HEK293 (cell line): Measurements from ENCODE around the gene DNAH3.

ENCODE experiments used
- CTCF ChIA-PET: fragments of 350-600 bp; formaldehyde crosslinking; extraction: SDS; loops from one replicate; lab custom pipeline; 2021; ENCODE audit warnings: antibody characterized with exemption; lab: Yijun Ruan, JAX
- POLR2A ChIA-PET: fragments of 300-600 bp; formaldehyde crosslinking; extraction: SDS; loops from one replicate; lab custom pipeline; 2020; ENCODE audit warnings: antibody characterized with exemption, inconsistent platforms; lab: Yijun Ruan, JAX
- H3K27ac ChIP-seq: fragments of 200-500 bp; sonication (Bioruptor generic); 2 replicates; pipeline ENCODE4 v1.5.1; 2014; ENCODE audit warnings: low read depth, low read length, control low read depth, inconsistent platforms; ENCODE audit errors: extremely low read depth
- H3K36me3 ChIP-seq, 2 experiments: fragments of 200-500 bp in 1 of 2; sonication (Bioruptor generic) in 1 of 2; 1 replicate in 1 of 2; 2 replicates in 1 of 2; pipeline ENCODE4 v1.5.1; 2014 to 2017; ENCODE audit warnings: inconsistent platforms in 2 of 2, low read length in 2 of 2; ENCODE audit not compliant: control insufficient read depth in 2 of 2, insufficient read depth in 1 of 2
- H3K4me1 ChIP-seq: fragments of 200-500 bp; sonication (Bioruptor generic); 2 replicates; pipeline ENCODE4 v1.5.1; 2014; ENCODE audit warnings: mild to moderate bottlenecking, low read length, inconsistent platforms; ENCODE audit not compliant: control insufficient read depth, insufficient read depth
- H3K4me3 ChIP-seq: 2 replicates; pipeline ENCODE4 v1.5.1; 2011; ENCODE audit warnings: low read depth, mild to moderate bottlenecking, control low read depth, low read length, moderate library complexity
- H3K9me3 ChIP-seq: fragments of 200-500 bp; sonication (Bioruptor generic); 2 replicates; pipeline ENCODE4 v1.5.1; 2014; ENCODE audit warnings: low read depth, low read length, inconsistent platforms; ENCODE audit not compliant: control insufficient read depth, insufficient read depth
- GLI2 ChIP-seq: fragments of 450-650 bp; formaldehyde crosslinking; IDR thresholded peaks from 2 replicates; pipeline ENCODE4; 2017; ENCODE audit warnings: missing biosample characterization, missing genetic modification characterization, low read depth, borderline replicate concordance
- GLI4 ChIP-seq: fragments of 450-650 bp; formaldehyde crosslinking; IDR thresholded peaks from 2 replicates; pipeline ENCODE4 v1.5.1; 2016; ENCODE audit warnings: missing biosample characterization, missing genetic modification characterization
- MYNN ChIP-seq: fragments of 450-650 bp; formaldehyde crosslinking; IDR thresholded peaks from 2 replicates; pipeline ENCODE4 v1.5.1; 2016; ENCODE audit warnings: missing biosample characterization, missing genetic modification characterization, borderline replicate concordance
- PATZ1 ChIP-seq: fragments of 450-650 bp; formaldehyde crosslinking; IDR thresholded peaks from 2 replicates; pipeline ENCODE4 v1.5.1; 2016; ENCODE audit warnings: missing biosample characterization, missing genetic modification characterization
- PBX3 ChIP-seq: sonication (generic); formaldehyde crosslinking; IDR thresholded peaks from 2 replicates; pipeline ENCODE4 v1.8.1; 2022; ENCODE audit warnings: mild to moderate bottlenecking, moderate library complexity, missing genetic modification reagents
- REPIN1 ChIP-seq: fragments of 450-650 bp; formaldehyde crosslinking; IDR thresholded peaks from 2 replicates; pipeline ENCODE4 v1.5.1; 2017; ENCODE audit warnings: missing biosample characterization, missing genetic modification characterization, low read depth
- SP3 ChIP-seq: fragments of 450-650 bp; formaldehyde crosslinking; IDR thresholded peaks from 2 replicates; pipeline ENCODE4 v1.5.1; 2016; ENCODE audit warnings: missing biosample characterization, missing genetic modification characterization
- ZBTB17 ChIP-seq: fragments of 450-650 bp; formaldehyde crosslinking; IDR thresholded peaks from 2 replicates; pipeline ENCODE4 v1.5.1; 2016; ENCODE audit warnings: missing biosample characterization, missing genetic modification characterization
- ZIC2 ChIP-seq: fragments of 450-650 bp; formaldehyde crosslinking; IDR thresholded peaks from 2 replicates; pipeline ENCODE4 v1.5.1; 2016; ENCODE audit warnings: missing biosample characterization, missing genetic modification characterization
- ZNF184 ChIP-seq: fragments of 450-650 bp; IDR thresholded peaks from 2 replicates; pipeline ENCODE4 v1.5.1; 2018; ENCODE audit warnings: missing biosample characterization, mild to moderate bottlenecking, missing genetic modification characterization
- ZNF248 ChIP-seq: fragments of 450-650 bp; formaldehyde crosslinking; IDR thresholded peaks from 2 replicates; pipeline ENCODE4 v1.5.1; 2017; ENCODE audit warnings: missing biosample characterization, missing genetic modification characterization
- ZNF292 ChIP-seq: fragments of 450-650 bp; formaldehyde crosslinking; IDR thresholded peaks from 2 replicates; pipeline ENCODE4 v1.5.1; 2016; ENCODE audit warnings: low read depth, missing biosample characterization, missing genetic modification characterization, borderline replicate concordance
- ZNF335 ChIP-seq: fragments of 450-650 bp; formaldehyde crosslinking; conservative IDR thresholded peaks from 2 replicates; pipeline ENCODE4 v1.5.1; 2016; ENCODE audit warnings: missing biosample characterization, missing genetic modification characterization
- ZNF341 ChIP-seq: fragments of 450-650 bp; formaldehyde crosslinking; IDR thresholded peaks from 2 replicates; pipeline ENCODE4; 2016; ENCODE audit warnings: low read depth, missing biosample characterization, missing genetic modification characterization
- ZNF692 ChIP-seq: fragments of 450-650 bp; formaldehyde crosslinking; IDR thresholded peaks from 2 replicates; pipeline ENCODE4 v1.5.1; 2016; ENCODE audit warnings: missing biosample characterization, missing genetic modification characterization
- ZNF768 ChIP-seq: fragments of 450-650 bp; formaldehyde crosslinking; IDR thresholded peaks from 2 replicates; pipeline ENCODE4 v1.5.1; 2018; ENCODE audit warnings: missing biosample characterization, mild to moderate bottlenecking, missing genetic modification characterization
- ZSCAN4 ChIP-seq: fragments of 450-650 bp; formaldehyde crosslinking; IDR thresholded peaks from 2 replicates; pipeline ENCODE4 v1.5.1; 2017; ENCODE audit warnings: missing biosample characterization, missing genetic modification characterization
- TF ChIP-seq, protein P1 (sequence below): fragments of 450-650 bp; formaldehyde crosslinking; IDR thresholded peaks from 2 replicates; pipeline ENCODE4 v1.5.1; 2016; ENCODE audit warnings: missing biosample characterization, missing genetic modification characterization
- TF ChIP-seq, protein P2 (sequence below): fragments of 450-650 bp; formaldehyde crosslinking; IDR thresholded peaks from 2 replicates; pipeline ENCODE4 v1.5.1; 2017; ENCODE audit warnings: missing biosample characterization, mild to moderate bottlenecking, missing genetic modification characterization, moderate library complexity

Gene DNAH3

GRCh38 chr16:21157632-21158031 is 7.0 kb upstream of the DNAH3 start:
- H3K4me3 ChIP-seq, result no peak overlapping the region
- no peaks in the 10 kb centered on the region for H3K4me1 ChIP-seq
- TF ChIP-seq PBX3 (CRISPR knock-in tag) (no peak), GLI4 (tag by site-specific recombination) (no peak), ZSCAN4 (tag by site-specific recombination) (no peak), ZNF768 (tag by site-specific recombination) (0 out of 2 replicates have a peak, but pooled peaks have one; percentile 52)
- TF ChIP-seq, protein P1, sequence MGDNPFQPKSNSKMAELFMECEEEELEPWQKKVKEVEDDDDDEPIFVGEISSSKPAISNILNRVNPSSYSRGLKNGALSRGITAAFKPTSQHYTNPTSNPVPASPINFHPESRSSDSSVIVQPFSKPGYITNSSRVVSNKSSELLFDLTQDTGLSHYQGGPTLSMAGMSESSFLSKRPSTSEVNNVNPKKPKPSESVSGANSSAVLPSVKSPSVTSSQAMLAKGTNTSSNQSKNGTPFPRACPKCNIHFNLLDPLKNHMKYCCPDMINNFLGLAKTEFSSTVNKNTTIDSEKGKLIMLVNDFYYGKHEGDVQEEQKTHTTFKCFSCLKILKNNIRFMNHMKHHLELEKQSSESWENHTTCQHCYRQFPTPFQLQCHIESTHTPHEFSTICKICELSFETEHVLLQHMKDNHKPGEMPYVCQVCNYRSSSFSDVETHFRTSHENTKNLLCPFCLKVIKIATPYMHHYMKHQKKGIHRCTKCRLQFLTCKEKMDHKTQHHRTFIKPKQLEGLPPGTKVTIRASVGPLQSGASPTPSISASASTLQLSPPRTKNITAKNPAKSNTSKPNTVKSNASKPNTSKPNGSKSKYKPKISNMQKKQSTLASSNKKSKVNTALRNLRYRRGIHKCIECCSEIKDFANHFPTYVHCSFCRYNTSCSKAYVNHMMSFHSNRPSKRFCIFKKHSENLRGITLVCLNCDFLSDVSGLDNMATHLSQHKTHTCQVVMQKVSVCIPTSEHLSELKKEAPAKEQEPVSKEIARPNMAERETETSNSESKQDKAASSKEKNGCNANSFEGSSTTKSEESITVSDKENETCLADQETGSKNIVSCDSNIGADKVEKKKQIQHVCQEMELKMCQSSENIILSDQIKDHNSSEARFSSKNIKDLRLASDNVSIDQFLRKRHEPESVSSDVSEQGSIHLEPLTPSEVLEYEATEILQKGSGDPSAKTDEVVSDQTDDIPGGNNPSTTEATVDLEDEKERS, result no peak
- TF ChIP-seq, protein P2, sequence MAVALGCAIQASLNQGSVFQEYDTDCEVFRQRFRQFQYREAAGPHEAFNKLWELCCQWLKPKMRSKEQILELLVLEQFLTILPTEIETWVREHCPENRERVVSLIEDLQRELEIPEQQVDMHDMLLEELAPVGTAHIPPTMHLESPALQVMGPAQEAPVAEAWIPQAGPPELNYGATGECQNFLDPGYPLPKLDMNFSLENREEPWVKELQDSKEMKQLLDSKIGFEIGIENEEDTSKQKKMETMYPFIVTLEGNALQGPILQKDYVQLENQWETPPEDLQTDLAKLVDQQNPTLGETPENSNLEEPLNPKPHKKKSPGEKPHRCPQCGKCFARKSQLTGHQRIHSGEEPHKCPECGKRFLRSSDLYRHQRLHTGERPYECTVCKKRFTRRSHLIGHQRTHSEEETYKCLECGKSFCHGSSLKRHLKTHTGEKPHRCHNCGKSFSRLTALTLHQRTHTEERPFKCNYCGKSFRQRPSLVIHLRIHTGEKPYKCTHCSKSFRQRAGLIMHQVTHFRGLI, result peak; percentile 67
- H3K36me3 ChIP-seq, result peaks cover 0 to 8% of the 10 kb centered on the region in 2 experiments; a peak in 2 of 3 replicates
- ChIA-PET CTCF (interaction anchor here (0.6 to 5.5 kb wide), 15 partner anchors 8 to 1172 kb away, joined by 3 to 37 read pairs (median 4); no protein-coding TSS in a partner anchor), POLR2A (interaction anchor here (0.7 to 3.0 kb wide), 2 partner anchors 143 to 1280 kb away, joined by 4 to 22 read pairs; no protein-coding TSS in a partner anchor)
- H3K9me3 ChIP-seq, result no peaks in the 10 kb centered on the region
- H3K27ac ChIP-seq, result no peak overlapping the region

DNA sequence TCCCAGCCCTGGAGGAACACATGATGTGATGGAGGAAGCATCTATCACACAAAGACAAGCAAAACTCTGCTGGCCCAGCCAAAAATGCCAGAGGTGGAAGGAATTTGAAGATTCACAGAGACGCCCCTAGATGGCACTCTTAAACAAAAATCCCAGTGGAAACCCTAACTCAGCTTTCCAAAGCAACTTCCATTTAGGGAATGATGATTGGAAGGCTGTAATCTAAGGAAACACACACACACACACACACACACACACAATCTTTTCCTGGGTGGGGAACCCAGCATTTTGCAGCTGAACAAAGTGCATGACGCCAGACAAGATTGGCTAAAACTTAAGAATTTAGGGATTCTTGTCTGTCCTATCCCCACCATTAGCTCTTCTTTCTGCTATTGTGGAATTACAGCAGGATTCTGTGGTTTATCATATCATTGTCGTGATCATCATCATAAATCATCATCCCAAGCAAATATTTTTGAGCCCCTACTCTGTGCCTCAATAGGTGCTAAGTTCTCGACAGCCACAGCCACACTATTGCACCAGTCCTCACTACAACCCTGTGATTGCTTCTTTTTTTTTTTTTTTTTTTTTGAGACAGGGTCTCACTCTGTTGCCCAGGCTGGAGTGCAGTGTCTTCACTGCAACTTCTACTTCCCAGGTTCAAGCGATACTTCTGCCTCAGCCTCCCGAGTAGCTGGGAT is 6.3 kb upstream of the DNAH3 start:
- CTCF ChIA-PET, result interaction anchor here (0.6 to 5.5 kb wide), 22 partner anchors 8 to 1478 kb away, joined by 3 to 37 read pairs (median 3); no protein-coding TSS in a partner anchor
- H3K4me3 ChIP-seq, result no peak overlapping the region
- H3K36me3 ChIP-seq, result peaks cover 0 to 8% of the 10 kb centered on the region in 2 experiments; a peak in 2 of 3 replicates
- H3K4me1 ChIP-seq, result no peaks in the 10 kb centered on the region
- H3K9me3 ChIP-seq, result no peaks in the 10 kb centered on the region
- no peak overlapping the region for H3K27ac ChIP-seq
- POLR2A ChIA-PET, result interaction anchor here (0.5 to 3.0 kb wide), 3 partner anchors 29 to 1281 kb away, joined by 3 to 22 read pairs (median 4); no protein-coding TSS in a partner anchor
- TF ChIP-seq SP3 (no peak), ZNF184 (tag by site-specific recombination) (no peak), ZNF292 (peak; percentile 4; the same call in 1 of the 2 replicates), MYNN (no peak), PATZ1 (tag by site-specific recombination) (no peak), ZIC2 (no peak), ZBTB17 (peak; percentile 63), ZNF341 (tag by site-specific recombination) (no peak), ZNF692 (tag by site-specific recombination) (peak; percentile 56; the same call in 1 of the 2 replicates), ZNF248 (tag by site-specific recombination) (no peak), REPIN1 (tag by site-specific recombination) (no peak), ZNF335 (tag by site-specific recombination) (0 out of 2 replicates have a peak, but pooled peaks have one; percentile 20), GLI2 (tag by site-specific recombination) (no peak)
